Measurements from ENCODE around the gene RAPGEFL1.

The RAPGEFL1 gene

DNA sequence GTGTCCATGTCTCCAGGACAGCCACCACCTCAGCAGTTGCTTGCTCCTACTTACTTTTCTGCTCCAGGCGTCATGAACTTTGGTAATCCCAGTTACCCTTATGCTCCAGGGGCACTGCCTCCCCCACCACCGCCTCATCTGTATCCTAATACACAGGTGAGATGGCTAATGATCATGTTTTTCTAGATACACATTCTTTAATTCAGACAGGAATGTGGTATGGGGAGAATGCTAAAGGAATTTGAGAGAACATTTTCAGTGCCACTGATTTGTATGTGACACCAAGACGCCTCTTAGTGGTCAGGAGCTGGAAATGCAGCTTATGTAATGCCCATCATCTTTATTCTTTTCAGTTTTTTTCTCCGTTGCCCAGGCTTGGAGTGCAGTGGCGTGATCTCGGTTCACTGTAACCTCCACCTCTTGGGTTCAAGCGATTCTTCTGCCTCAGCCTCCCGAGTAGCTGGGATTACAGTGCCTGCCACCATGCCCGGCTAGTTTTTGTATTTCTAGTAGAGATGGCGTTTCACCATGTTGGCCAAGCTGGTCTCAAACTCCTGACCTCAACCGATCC lies 8.9 kb upstream of the RAPGEFL1 start:
- TF ChIP-seq, protein P1, sequence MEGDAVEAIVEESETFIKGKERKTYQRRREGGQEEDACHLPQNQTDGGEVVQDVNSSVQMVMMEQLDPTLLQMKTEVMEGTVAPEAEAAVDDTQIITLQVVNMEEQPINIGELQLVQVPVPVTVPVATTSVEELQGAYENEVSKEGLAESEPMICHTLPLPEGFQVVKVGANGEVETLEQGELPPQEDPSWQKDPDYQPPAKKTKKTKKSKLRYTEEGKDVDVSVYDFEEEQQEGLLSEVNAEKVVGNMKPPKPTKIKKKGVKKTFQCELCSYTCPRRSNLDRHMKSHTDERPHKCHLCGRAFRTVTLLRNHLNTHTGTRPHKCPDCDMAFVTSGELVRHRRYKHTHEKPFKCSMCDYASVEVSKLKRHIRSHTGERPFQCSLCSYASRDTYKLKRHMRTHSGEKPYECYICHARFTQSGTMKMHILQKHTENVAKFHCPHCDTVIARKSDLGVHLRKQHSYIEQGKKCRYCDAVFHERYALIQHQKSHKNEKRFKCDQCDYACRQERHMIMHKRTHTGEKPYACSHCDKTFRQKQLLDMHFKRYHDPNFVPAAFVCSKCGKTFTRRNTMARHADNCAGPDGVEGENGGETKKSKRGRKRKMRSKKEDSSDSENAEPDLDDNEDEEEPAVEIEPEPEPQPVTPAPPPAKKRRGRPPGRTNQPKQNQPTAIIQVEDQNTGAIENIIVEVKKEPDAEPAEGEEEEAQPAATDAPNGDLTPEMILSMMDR (IDR thresholded peaks at IDR 0.05): peak; percentile 67
- no peak overlapping the region for H3K4me3 Mint-ChIP-seq
- DNase-seq: no peak
- H3K36me3 Mint-ChIP-seq (ENCODE audit: low read depth): peaks cover 85% of the 10 kb centered on the region
- peaks cover 3% of the 10 kb centered on the region for H3K4me1 Mint-ChIP-seq
- H3K27ac Mint-ChIP-seq: peak overlapping the region; percentile 97
- H3K27me3 Mint-ChIP-seq (ENCODE audit: low read depth, poor library complexity): no peaks in the 10 kb centered on the region
- no peaks in the 10 kb centered on the region for H3K9me3 Mint-ChIP-seq

DNA sequence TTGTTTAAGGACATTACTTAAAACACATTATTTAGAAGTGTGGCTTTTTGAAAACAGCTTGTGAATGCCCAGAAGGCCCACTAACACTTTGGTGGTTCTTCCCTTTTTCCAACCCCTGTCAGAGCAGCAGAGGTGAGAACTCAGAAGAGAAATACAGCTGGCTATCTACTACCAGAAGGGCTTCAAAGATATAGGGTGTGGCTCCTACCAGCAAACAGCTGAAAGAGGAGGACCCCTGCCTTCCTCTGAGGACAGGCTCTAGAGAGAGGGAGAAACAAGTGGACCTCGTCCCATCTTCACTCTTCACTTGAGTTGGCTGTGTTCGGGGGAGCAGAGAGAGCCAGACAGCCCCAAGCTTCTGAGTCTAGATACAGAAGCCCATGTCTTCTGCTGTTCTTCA lies 6.9 kb upstream of the RAPGEFL1 start:
- Mint-ChIP-seq H3K36me3 (ENCODE audit: low read depth) (peaks cover 92% of the 10 kb centered on the region), H3K4me3 (no peak overlapping the region), H3K27me3 (ENCODE audit: low read depth, poor library complexity) (no peaks in the 10 kb centered on the region), H3K4me1 (peaks cover 10% of the 10 kb centered on the region), H3K9me3 (no peaks in the 10 kb centered on the region), H3K27ac (no peak overlapping the region)
- DNase-seq: no peak
- TF ChIP-seq, protein P1 (IDR thresholded peaks at IDR 0.05): no peak

DNA sequence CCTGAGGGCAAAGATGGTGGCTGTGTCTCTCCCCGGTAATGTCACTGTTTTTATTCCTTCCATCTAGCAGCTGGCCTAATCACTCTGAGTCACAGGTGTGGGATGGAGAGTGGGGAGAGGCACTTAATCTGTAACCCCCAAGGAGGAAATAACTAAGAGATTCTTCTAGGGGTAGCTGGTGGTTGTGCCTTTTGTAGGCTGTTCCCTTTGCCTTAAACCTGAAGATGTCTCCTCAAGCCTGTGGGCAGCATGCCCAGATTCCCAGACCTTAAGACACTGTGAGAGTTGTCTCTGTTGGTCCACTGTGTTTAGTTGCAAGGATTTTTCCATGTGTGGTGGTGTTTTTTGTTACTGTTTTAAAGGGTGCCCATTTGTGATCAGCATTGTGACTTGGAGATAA lies 5.5 kb upstream of the RAPGEFL1 start:
- no peak overlapping the region for H3K4me3 Mint-ChIP-seq
- peaks cover 19% of the 10 kb centered on the region for H3K4me1 Mint-ChIP-seq
- H3K9me3 Mint-ChIP-seq: no peaks in the 10 kb centered on the region
- no peaks in the 10 kb centered on the region for H3K27me3 Mint-ChIP-seq (ENCODE audit: low read depth, poor library complexity)
- no peak for DNase-seq
- H3K27ac Mint-ChIP-seq: no peak overlapping the region
- TF ChIP-seq, protein P1 (IDR thresholded peaks at IDR 0.05): no peak
- peaks cover 88% of the 10 kb centered on the region for H3K36me3 Mint-ChIP-seq (ENCODE audit: low read depth)

DNA sequence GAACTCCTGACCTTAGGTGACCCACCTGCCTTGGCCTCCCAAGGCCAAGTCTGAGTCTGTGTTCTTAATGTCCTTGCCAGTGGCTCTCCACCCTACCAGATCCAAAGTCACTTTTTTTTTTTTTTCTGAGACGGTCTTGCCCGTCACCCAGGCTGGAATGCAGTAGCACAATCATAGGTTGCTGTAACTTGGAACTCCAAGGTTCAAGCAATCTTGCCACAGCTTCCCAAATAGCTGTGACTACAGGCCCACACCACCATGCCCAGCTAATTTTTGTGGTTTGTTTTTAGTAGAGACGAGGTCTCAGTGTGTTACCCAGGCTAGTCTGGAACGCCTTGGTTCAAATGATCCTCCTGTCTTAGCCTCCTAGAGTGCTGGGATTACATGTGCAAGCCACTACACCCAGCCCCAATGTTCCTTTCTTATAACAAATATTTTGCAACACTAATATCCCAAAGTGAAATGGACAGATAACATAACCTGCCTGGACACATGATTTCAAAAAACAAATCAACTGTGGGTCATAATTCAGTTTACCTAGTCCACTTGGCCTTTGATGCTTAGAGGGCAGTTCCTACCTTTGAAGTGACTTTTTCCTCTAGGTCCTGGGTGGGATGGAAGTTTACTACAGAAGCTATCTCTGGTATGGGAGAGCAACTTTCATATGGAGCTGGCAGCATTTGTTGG lies 4.0 kb upstream of the RAPGEFL1 start:
- Mint-ChIP-seq H3K36me3 (ENCODE audit: low read depth) (peaks cover 78% of the 10 kb centered on the region), H3K27ac (no peak overlapping the region), H3K27me3 (ENCODE audit: low read depth, poor library complexity) (no peaks in the 10 kb centered on the region), H3K4me3 (no peak overlapping the region), H3K9me3 (no peaks in the 10 kb centered on the region), H3K4me1 (peaks cover 23% of the 10 kb centered on the region)
- TF ChIP-seq, protein P1 (IDR thresholded peaks at IDR 0.05): no peak
- no peak for DNase-seq

DNA sequence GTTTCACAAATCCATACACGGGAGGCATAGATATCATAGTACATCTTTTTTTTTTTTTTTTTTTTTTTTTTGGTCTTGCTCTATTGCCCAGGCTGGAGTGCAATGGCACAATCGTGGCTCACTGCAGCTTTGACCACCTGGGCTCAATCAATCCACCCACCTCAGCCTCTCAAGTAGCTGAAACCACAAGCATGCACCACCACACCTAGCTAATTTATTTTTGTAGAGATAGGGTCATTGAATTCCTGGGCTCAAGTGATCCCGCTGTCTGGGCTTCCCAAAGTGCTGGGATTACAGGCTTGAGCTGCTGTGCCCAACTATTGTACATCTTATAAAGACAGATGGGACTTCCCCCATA lies 3.5 kb upstream of the RAPGEFL1 start:
- Mint-ChIP-seq H3K9me3 (no peaks in the 10 kb centered on the region), H3K4me1 (peaks cover 26% of the 10 kb centered on the region), H3K27ac (peak overlapping the region; percentile 45), H3K4me3 (no peak overlapping the region), H3K36me3 (ENCODE audit: low read depth) (peaks cover 73% of the 10 kb centered on the region), H3K27me3 (ENCODE audit: low read depth, poor library complexity) (no peaks in the 10 kb centered on the region)
- DNase-seq: no peak
- TF ChIP-seq, protein P1 (IDR thresholded peaks at IDR 0.05): no peak

DNA sequence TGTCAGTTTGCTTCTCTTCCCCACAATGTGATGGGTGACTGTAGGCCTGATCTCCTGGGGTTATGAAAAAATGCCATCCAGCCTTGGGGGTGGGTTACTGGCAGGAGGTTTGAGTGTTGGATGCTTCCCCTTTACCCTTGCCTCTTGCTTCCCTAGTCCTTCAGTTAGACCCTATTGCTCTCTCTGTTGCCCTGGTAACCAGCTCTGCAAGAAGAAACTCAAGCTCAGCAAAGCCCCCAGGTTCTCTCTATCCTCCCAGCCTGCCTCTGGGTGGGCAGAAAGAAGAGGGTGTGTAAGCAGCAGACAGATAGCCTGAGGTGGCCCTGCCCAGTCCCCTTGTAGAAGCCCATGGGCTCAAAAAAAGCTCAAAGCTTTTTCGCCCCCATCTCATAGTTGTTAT lies 2.8 kb upstream of the RAPGEFL1 start:
- Mint-ChIP-seq H3K4me3 (no peak overlapping the region), H3K27ac (no peak overlapping the region), H3K27me3 (ENCODE audit: low read depth, poor library complexity) (no peaks in the 10 kb centered on the region), H3K4me1 (peaks cover 26% of the 10 kb centered on the region), H3K9me3 (no peaks in the 10 kb centered on the region), H3K36me3 (ENCODE audit: low read depth) (peaks cover 65% of the 10 kb centered on the region)
- no peak for DNase-seq
- TF ChIP-seq, protein P1 (IDR thresholded peaks at IDR 0.05): no peak
